ENCODE measurements around the gene PPP1R12B. TPM values are rescaled to one million over a fixed set of nuclear protein-coding genes. Genes with fewer than 3 reads are reported as not detected.
"Not testable (repeated sequence)": the region's sequence is repeated elsewhere in the genome, so short reads cannot be mapped to it uniquely, and the experiment has no call there.

The PPP1R12B gene
- total RNA-seq, 1 donor from 2014 or later, result 79.0 TPM

DNA sequence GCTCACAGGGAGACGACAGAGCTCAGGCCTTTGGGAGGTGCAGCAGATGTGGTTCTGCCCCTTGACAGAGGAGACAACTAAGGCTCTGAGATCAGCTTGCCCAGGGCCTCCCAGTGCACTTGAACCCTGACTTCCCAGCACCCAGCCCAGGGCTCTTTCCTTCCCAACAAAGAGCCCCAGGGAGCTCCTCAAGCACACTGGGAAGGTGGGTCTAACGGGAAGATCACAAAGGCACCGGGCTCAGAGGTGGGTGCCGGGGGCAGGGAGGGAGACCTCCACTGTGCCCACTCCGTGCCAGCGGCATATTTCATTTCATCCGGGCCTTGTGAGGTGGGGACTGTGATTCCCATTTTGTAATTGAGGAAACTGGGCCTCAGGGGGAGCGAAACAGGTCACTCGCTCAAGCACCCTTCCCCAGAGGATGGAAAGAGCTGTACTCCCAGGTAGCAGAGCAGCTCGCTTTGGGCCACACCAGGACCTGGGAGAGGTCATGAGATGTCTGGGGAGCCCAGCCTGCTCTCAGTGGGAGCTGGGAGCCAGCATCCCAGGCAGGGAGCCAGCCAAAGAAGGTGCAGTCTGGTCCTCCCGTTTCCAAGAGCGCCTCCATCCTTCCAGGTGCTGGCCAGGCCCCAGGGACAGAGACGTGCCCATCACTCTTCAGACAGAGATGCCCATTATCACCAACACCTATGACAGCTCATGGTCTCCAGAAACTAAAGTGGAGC lies 279.5 kb downstream of the PPP1R12B start:
- DNase-seq (ENCODE audit: low spot score), result no peak

DNA sequence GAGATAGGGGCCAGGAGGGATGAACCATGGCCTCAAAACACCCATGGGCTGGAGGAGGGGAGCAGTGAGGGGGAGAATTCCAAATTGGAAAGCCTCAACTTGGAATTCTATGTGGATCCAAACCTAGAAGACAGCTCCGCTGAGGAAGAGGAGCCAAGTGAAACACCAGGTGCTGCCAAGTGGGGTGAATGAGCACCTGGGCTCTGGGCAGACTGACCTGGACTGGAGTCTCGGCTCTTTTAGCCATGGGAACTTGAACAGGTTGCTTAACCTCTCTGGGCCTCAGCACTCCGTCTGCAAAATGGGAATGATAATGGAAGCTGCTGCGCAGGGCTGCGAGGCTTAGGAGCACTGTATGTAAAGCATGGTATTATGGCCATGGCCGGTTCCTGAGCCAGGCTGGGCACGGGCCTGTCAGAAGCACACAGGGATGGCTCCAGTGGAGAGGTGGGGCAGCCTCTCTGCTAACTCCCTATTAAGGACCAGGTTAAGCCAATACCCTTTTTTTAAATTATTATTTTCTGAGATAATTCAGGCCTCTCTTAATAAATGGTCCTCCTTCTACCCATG lies 280.2 kb downstream of the PPP1R12B start:
- no peak for DNase-seq (ENCODE audit: low spot score)

DNA sequence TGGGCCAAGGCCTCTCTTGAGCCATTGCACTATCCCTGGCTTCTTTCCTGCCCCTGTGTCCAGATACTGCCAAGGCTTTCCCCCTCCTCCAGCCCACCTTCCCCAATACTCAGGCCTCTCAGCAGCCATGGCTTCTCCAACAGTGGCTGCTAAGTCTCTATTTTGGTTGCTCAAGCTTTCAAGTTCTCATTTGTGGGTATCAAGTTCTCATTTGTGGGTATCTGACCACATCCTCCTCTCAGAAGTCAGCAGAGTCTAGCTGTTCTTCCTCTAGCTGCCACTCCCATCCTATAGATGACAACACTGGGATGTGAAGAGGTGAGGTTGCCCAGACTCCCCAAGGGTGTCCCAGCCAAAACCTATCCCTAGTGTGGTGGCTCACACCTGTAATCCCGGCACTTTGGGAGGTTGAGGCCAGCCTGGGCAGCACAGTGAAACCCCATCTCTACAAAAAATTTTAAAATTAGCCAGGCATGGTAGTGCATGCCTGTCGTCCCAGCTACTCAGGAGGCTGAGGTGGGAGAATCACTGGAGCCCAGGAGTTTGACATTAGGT lies 280.8 kb downstream of the PPP1R12B start:
- DNase-seq (ENCODE audit: low spot score), result not testable (repeated sequence)

DNA sequence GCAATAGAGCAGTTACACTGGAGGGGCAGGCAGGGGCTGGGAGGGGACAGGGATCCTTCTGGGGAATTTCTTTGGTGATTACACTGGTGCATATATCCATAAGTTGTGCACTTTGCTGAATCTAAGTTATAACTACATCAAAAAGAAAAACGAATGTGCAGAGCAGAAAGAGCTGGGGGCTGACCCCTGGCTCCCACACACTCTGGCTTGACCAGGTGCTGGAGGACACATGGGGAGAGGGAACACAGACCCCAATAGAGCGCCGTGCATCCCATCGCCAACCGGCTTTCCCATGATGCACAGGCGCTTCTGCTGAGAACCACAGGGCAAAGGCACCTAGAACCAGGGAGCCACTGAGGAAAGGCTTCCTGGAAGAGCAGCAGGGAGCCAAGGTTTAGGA lies 281.6 kb downstream of the PPP1R12B start:
- DNase-seq (ENCODE audit: low spot score), result not testable (repeated sequence)

DNA sequence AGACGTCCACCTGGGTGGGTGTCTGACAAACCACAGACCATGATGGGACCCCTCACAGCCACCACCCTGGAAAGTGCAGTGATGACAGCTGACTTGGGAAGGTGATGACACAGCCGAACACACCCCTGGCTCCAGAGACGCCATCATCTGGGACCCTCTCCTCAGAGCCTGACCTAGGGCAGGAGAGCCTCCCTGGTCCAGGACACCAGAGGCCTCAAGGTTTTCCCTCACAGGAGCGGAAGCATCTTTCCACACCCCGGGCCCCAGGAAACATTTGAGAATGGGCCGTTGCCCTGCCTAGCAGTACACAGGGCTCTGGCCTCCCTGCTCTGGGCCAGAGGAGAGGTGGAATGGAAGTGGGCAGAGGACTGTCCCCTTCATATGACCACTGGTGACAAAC lies 282.0 kb downstream of the PPP1R12B start:
- DNase-seq (ENCODE audit: low spot score), result no peak

DNA sequence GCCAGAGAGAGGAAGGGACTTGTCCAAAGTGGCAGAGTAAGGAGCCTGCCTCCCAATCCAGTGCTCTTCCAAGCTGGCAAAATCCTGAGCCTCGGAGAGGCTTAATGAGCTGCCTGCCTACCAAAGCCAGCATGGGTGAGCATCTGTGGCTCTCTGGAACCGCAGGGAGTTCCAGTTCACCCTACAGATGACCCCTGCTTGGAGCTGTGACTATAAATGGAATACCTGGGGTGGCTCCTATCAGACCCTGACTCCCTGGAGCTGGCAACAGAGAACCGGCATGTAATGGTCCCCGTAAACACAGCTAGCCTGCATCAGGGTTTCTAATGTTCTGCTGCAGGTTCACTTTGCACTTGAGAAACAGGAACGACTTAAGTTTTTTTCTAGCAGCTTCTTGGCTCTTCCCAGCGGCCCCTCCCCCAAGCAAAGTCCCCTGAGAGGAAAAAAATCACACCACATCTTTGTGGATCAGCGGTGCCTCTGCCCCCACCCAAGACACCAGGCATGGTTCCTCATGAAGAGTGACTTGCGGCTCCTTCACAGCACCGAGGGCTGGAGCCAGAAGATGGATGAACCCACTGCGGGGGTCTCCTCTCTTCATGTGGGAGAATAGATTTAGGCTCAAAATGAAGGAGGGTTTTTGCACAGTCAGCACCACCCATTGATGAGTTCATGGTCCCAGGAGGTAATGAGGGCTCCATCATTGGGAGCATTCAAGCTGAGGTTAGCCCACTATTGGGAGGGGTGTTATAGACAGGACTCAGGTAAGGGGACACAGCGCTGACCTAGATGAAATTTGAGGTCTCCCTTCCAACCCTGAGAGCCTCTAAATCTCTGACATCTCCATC lies 282.8 kb downstream of the PPP1R12B start:
- no peak for DNase-seq (ENCODE audit: low spot score)

DNA sequence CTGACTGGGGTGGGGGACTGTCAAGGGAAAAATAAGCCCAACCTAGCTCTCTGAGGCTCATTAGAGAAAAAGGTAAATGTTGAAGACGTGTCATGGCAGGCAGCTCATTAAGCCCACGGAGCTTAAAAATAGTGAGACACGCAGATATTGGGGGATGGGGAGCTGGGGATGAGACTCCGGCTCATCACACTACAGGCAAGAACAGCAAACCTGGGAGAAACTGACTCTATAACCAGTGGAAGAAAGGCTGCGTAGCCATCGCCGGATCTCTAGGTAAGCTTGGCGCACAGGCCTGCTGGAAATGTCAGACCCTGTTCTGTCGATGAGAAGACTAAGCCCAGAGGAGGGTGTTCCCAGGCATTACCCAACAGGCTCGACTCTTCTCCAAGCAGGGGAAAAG lies 283.7 kb downstream of the PPP1R12B start:
- DNase-seq (ENCODE audit: low spot score), result no peak

DNA sequence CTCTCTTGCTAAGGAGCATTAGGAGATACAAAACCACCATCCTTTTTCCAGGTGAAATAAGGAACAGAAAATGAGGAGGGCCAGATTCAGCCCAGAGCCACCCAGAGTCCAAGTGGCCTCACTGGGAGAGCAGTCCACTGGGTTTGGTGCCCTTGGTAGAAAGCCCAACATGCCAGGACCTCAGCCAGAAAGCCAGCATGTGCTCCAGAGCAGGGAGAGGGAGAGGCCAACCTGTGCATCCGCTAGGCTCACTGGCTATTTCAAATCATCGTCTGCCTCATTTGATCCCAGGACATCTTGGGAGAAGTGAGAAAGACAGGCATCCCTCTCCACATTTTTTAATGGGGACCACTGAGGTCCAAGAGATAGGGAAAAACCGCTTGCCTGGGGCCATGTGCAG lies 287.7 kb downstream of the PPP1R12B start:
- not testable (repeated sequence) for DNase-seq (ENCODE audit: low spot score)

DNA sequence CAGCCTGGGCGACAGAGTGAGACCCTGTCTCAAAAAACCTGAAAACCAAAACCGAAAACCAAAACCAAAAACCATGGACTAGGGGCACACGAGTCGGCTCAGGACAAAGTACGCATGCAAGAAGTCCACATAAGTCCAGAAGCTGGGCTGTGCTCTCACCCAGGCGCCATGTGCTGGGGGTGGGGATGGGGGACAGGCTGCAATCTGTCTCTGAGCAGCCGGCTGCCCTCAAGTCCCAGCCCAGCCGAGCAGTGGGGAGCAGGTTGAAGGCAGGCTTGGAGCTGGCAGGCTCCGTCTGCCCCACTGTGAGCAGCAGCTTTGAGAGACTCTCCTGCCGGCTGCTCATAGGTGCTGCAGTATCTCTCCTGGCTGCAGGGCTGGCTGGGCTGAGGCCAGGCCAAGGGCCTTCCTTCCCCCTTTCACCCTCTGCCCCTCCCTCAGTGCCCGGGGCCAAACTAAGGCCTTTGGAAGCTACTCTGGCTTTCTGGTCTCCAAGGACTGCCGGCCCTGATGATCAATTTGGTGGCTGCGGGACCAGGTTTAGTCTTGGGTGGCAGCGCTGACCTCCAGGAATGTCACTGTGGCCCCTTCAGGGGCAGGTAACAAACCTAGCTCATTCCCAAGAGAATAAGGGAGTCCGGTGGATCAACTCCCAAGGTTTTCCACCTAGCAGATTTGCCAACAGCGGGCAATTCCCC lies 289.0 kb downstream of the PPP1R12B start:
- not testable (repeated sequence) for DNase-seq (ENCODE audit: low spot score)

DNA sequence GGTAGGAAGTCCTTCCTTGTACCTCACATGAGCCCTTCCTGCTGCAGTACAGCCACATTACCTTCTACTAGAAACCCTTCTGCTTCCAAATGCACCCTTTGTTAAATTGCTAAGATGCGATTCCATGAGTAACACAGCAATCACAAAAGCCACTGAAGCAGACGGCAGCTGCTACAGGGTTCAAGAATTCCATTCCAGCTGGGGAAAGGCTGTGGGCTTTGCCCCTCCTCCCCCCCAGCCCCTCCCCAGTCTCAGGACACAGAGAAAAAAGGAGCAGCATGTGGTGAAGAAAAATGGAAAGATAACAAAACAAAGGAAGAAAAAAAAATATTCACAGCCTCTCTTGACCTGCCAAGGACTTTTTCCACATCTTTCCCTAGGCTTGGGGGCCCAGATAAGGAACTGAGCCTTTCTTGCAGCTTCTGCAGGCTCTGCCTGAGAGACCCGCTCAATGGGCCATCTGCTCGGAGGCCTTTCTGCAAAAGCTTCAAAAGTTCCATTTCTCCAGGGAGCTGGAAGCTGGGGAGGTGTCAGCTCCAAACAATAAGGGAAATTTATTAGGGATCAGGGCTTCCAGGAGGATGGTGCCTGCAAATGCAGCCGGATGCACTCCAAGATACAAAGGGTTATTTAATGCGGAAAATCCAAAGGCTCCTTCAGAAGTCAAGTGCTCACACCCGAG lies 289.7 kb downstream of the PPP1R12B start:
- DNase-seq (ENCODE audit: low spot score), result no peak

DNA sequence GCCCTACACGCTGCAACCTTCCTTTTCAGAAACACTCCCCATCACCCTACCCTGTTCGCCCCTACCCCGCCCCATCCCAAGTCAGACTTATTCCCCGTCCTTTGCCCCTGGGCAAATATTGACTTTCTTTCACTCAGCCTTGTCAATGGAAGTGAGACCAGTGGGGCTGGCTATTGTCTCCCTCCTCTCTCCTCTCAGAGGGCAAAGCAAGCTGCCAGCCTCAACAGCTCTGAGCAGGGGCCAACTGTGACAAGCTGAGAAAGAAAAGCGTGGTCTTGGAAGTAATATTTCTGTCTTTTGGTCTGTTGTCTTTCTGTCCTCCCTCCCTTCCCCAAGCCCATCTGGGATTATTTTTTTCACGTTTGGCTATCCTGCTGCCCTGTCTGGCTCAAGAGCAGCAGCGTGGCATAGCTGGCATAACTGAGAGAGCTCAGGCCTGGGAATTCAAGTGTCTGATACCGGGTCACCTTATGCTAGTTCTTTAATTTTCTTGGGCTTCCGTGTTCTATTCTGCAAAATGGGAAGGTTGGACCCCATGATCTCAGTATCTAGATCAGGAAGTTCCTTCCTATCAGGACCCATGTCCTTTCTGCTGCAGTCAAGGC lies 290.3 kb downstream of the PPP1R12B start:
- not testable (repeated sequence) for DNase-seq (ENCODE audit: low spot score)

DNA sequence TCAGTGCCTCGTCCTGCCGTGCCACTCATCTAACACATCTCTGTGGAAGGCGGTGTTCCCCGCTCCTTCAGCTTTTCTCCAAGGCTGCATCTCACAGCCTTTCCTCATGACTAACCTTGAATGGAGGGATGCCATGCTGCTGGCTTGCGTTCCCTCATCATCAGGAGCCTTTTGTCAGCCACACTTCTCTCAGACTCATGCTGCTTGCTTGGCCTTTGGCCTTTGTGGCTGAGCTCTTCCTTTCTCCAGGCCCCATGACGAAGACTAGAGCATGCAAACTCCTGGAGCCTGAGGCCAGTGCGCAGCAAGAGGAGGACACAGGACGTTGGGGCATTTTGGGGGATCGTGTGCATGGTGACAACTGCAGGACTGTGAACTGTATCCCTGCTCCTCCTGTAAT lies 291.0 kb downstream of the PPP1R12B start:
- no peak for DNase-seq (ENCODE audit: low spot score)

DNA sequence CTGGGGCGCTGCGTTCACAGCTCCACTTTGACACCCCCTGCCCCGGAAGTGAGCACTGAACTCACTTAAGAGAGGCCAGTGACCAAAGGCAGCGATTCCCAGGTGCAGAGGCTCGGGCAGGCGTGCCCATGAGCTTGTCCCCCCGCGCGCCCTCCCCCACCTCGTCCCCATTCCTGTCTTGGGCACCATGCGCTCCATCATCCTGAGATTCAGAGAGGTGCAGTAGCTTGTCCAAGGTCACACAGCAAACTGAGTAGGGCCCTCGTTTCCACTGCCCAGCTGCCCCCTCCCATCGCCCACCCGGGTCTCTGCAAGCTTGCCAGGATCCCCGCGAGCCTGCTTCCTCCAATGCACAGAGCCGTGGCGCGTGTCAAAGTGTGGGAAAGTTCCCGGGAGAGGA lies 293.7 kb downstream of the PPP1R12B start:
- DNase-seq (ENCODE audit: low spot score), result no peak

Other genes with a start within 250 kb of the PPP1R12B start
- not detected for gene GPR37L1, start 225.8 kb upstream of the PPP1R12B start, total RNA-seq
- gene ARL8A, start 204.0 kb upstream of the PPP1R12B start, total RNA-seq, result 106 TPM
- gene PTPN7, start 188.1 kb upstream of the PPP1R12B start, total RNA-seq, result 3.0 TPM
- gene LGR6, start 154.9 kb upstream of the PPP1R12B start, total RNA-seq, result 0.35 TPM
- 2.0 TPM for gene UBE2T, start 6.8 kb upstream of the PPP1R12B start, total RNA-seq